Non-pigmented ciliary epithelial cell (primary cell): ENCODE measurements around the gene ADAMTSL1.

ENCODE experiments used
- DNase-seq: peaks from one replicate; pipeline ENCODE4 v3.0.0-alpha.2; 2010; ENCODE audit warnings: low read depth

Gene ADAMTSL1

GRCh38 chr9:18811171-18811570 lies 337.2 kb downstream of the ADAMTSL1 start:
- no peak for DNase-seq

GRCh38 chr9:18819418-18819817 lies 345.5 kb downstream of the ADAMTSL1 start:
- no peak for DNase-seq

- no peak for DNase-seq
These were observed 346.7 kb downstream of the ADAMTSL1 start for GRCh38 chr9:18820566-18821095.

- DNase-seq: no peak
These were observed 347.8 kb downstream of the ADAMTSL1 start for GRCh38 chr9:18821788-18822187.

- DNase-seq: no peak
These were observed 348.9 kb downstream of the ADAMTSL1 start for GRCh38 chr9:18822850-18823249.

GRCh38 chr9:18824095-18824666 lies 350.2 kb downstream of the ADAMTSL1 start:
- DNase-seq: no peak

- no peak for DNase-seq
These were observed 351.8 kb downstream of the ADAMTSL1 start for GRCh38 chr9:18825656-18826170.

- DNase-seq: no peak
These were observed 352.3 kb downstream of the ADAMTSL1 start for GRCh38 chr9:18826248-18826647.

- no peak for DNase-seq
These were observed 355.1 kb downstream of the ADAMTSL1 start for GRCh38 chr9:18829066-18829465.

- no peak for DNase-seq
These were observed 355.9 kb downstream of the ADAMTSL1 start for GRCh38 chr9:18829873-18830272.

GRCh38 chr9:18834740-18835361 lies 360.9 kb downstream of the ADAMTSL1 start:
- no peak for DNase-seq

GRCh38 chr9:18837402-18837801 lies 363.4 kb downstream of the ADAMTSL1 start:
- no peak for DNase-seq

- DNase-seq: no peak
These were observed 373.8 kb downstream of the ADAMTSL1 start for GRCh38 chr9:18847576-18848275.

GRCh38 chr9:18848657-18849056 lies 374.7 kb downstream of the ADAMTSL1 start:
- no peak for DNase-seq

GRCh38 chr9:18849270-18849669 lies 375.3 kb downstream of the ADAMTSL1 start:
- no peak for DNase-seq

- no peak for DNase-seq
These were observed 376.1 kb downstream of the ADAMTSL1 start for GRCh38 chr9:18849890-18850677.

- DNase-seq: no peak
These were observed 377.3 kb downstream of the ADAMTSL1 start for GRCh38 chr9:18851069-18851795.

- no peak for DNase-seq
These were observed 381.7 kb downstream of the ADAMTSL1 start for GRCh38 chr9:18855656-18856055.

GRCh38 chr9:18857334-18857733 lies 383.4 kb downstream of the ADAMTSL1 start:
- DNase-seq: no peak

- peak; percentile 53 for DNase-seq
These were observed 383.8 kb downstream of the ADAMTSL1 start for GRCh38 chr9:18857769-18858168.
